22Rv1 (cell line): ENCODE data around the gene BOC.

Experiments
- CTCF ChIP-seq: fragments of 450-650 bp; IDR thresholded peaks from 2 replicates; pipeline ENCODE4 v1.5.1; 2017; ENCODE audit warnings: mild to moderate bottlenecking
- ZFX ChIP-seq: fragments of 450-650 bp; IDR thresholded peaks from 2 replicates; pipeline ENCODE4 v1.6.1; 2017; ENCODE audit warnings: antibody characterized with exemption, borderline replicate concordance

- TF ChIP-seq CTCF (no peak), ZFX (no peak)
Measured at GRCh38 chr3:113287111-113287802, 75.9 kb downstream of the BOC start.
